Stomach (tissue), 4 donors: Measurements from ENCODE around the gene B4GALT6.

Experiments used
- CTCF ChIP-seq, 7 experiments: fragments of 450-650 bp in 4 of 7; fragments of 200-600 bp in 3 of 7; sonication (generic) in 3 of 7; IDR thresholded peaks; one replicate each; pipeline ENCODE4 v1.5.1; 2016 to 2019; ENCODE audit warnings: antibody characterized with exemption in 7 of 7, control low read depth in 2 of 7, mild to moderate bottlenecking in 1 of 7
- EP300 ChIP-seq: sonication (generic); formaldehyde crosslinking; IDR thresholded peaks from one replicate; pipeline ENCODE4 v1.6.1; 2017; ENCODE audit warnings: antibody characterized with exemption
- POLR2A ChIP-seq, 4 donors: fragments of 450-650 bp; IDR thresholded peaks; one replicate each; pipeline ENCODE4 v1.6.1; 2016; ENCODE audit warnings: antibody characterized with exemption in 4 of 4, control low read depth in 2 of 4, mild to moderate bottlenecking in 1 of 4, moderate library complexity in 1 of 4

GRCh38 chr18:31684279-31685096 lies at the start of gene B4GALT6:
- TF ChIP-seq POLR2A (IDR thresholded peaks at IDR 0.05) = no peak
- TF ChIP-seq CTCF (IDR thresholded peaks at IDR 0.05) = no peak
- no peak for TF ChIP-seq EP300
